SJCRH30 (cell line): ENCODE measurements around the gene NDUFS6. TPM values are rescaled to one million over a fixed set of nuclear protein-coding genes. Genes with fewer than 3 reads are reported as not detected.
A peak's percentile ranks its signal among the peaks of the same experiment; 100 is the strongest.

Experiments
- DNase-seq, 2 experiments: peaks; one replicate each; pipeline ENCODE4 v3.0.0-alpha.2; 2015 to 2020
- H3K27ac ChIP-seq: fragments of 250-450 bp; sonication (Bioruptor Pico); 2 replicates; pipeline ENCODE4 v1.5.1; 2020; ENCODE audit warnings: mild to moderate bottlenecking, moderate library complexity
- H3K27me3 ChIP-seq: fragments of 250-450 bp; sonication (Bioruptor Pico); 2 replicates; pipeline ENCODE4 v1.5.1; 2020; ENCODE audit warnings: mild to moderate bottlenecking, moderate library complexity
- H3K36me3 ChIP-seq: fragments of 250-450 bp; sonication (Bioruptor Pico); 2 replicates; pipeline ENCODE4 v1.5.1; 2020; ENCODE audit warnings: mild to moderate bottlenecking, moderate library complexity
- H3K4me1 ChIP-seq: fragments of 250-450 bp; sonication (Bioruptor Pico); 2 replicates; pipeline ENCODE4 v1.5.1; 2020; ENCODE audit warnings: mild to moderate bottlenecking, moderate library complexity
- H3K4me3 ChIP-seq: fragments of 250-450 bp; sonication (Bioruptor Pico); 2 replicates; pipeline ENCODE4 v1.5.1; 2020; ENCODE audit warnings: mild to moderate bottlenecking, moderate library complexity
- H3K9me3 ChIP-seq: fragments of 250-450 bp; sonication (Bioruptor Pico); replicated peaks from 2 replicates; pipeline ENCODE4 v1.5.1; 2020; ENCODE audit warnings: mild to moderate bottlenecking, moderate library complexity
- total RNA-seq: library from RNA; depleted of rRNA; stranded (reverse); fragments of >200 nt; shearing (Covaris generic); gene quantifications from 2 replicates; pipeline ENCODE4 v1.2.3, GENCODE V29; 2014

The NDUFS6 gene
- total RNA-seq, 1 experiment from 2014 or later, result 50.9 TPM

DNA sequence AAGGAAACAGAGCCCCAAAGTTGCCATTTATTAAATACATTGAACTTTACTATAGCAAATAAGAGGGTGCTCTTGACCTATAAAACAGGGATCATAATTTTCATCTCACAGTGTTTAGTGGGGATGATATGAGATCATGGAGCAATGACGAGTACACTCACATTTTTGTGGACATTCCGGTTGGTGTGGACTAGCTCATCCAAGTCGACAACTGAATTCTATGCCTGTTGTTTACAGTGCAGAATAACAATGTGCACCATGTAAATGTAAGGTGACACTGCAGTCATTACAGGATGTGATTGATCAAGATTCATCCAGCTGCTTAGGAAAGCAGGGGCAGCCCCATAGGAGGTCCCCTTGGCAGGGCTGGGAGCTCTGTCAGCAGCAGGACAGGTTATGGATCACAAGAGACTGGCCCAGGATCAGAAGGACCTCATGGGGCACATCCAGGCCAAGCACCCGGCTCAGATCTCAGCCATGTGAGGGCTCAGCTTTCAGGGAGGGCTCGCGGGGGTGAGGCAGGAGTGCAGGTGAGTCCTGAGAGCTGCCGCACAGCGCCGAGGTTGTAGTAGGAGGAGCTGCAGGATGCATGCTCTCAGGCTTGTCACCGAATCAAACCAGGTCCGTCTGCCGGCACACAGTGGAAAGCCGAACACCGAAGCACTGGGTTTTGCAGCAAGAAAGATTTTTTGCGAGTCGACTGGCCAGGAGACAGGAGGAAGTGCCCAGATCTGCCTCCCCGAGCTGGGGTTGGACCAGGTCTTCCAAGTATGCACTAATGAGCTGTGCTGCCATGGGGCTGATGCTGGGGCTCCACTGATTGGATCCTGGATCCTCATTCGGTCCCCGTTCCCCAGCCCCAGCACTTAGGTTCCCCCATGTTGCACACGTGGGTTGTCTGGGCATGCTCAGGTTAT lies 29.8 kb upstream of the NDUFS6 start:
- no peaks in the 10 kb centered on the region for H3K4me1 ChIP-seq
- H3K9me3 ChIP-seq, result no peaks in the 10 kb centered on the region
- no peaks in the 10 kb centered on the region for H3K36me3 ChIP-seq
- H3K27ac ChIP-seq, result no peak overlapping the region
- no peaks in the 10 kb centered on the region for H3K27me3 ChIP-seq
- no peak overlapping the region for H3K4me3 ChIP-seq
- DNase-seq, result no peak

DNA sequence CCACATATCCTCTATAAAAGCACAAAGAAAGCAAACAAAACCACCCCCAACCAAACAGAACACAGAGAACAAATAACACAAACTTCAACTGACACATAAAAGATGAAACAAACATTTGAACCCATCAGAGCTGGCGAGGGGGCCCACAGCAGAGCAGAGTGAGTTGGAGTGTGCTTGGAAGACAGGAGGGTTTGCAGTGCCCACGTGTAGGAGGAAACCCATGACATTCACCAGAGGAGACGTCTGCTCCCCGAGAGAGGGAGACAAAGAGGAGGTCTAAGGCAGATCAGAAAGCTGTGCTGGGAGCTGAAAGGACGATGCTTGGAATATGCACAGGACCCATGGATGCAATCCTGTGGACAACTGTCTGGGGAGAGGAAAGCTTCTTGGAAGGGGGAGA lies 28.6 kb upstream of the NDUFS6 start:
- Histone ChIP-seq H3K27me3 (no peaks in the 10 kb centered on the region), H3K4me3 (no peak overlapping the region), H3K36me3 (no peaks in the 10 kb centered on the region), H3K4me1 (no peaks in the 10 kb centered on the region), H3K27ac (no peak overlapping the region), H3K9me3 (no peaks in the 10 kb centered on the region)
- DNase-seq, result peak in 1 of 2 experiments; percentile 12

DNA sequence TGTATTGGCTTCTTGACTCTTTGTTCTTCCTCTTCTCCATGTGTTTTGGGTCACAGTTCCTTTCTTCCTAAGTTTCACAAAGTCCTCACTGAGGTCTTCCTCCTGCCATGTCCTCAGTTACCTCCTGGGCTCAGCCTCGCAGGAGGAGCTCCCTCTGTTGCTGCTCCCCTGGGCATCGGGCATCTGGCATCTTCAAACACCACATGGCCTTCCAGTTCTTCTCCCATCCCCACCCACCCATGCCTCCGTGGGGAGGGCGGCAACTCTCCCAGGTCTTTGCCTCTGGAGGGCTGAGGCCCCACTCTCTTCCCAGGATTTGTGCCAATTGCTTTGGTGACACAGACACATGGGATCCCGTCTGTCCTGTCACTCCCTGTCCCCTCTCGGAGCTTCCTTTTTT lies 24.4 kb upstream of the NDUFS6 start:
- no peaks in the 10 kb centered on the region for H3K9me3 ChIP-seq
- no peak overlapping the region for H3K4me3 ChIP-seq
- H3K4me1 ChIP-seq, result no peaks in the 10 kb centered on the region
- H3K27ac ChIP-seq, result no peak overlapping the region
- no peaks in the 10 kb centered on the region for H3K27me3 ChIP-seq
- DNase-seq, result no peak
- H3K36me3 ChIP-seq, result no peaks in the 10 kb centered on the region

DNA sequence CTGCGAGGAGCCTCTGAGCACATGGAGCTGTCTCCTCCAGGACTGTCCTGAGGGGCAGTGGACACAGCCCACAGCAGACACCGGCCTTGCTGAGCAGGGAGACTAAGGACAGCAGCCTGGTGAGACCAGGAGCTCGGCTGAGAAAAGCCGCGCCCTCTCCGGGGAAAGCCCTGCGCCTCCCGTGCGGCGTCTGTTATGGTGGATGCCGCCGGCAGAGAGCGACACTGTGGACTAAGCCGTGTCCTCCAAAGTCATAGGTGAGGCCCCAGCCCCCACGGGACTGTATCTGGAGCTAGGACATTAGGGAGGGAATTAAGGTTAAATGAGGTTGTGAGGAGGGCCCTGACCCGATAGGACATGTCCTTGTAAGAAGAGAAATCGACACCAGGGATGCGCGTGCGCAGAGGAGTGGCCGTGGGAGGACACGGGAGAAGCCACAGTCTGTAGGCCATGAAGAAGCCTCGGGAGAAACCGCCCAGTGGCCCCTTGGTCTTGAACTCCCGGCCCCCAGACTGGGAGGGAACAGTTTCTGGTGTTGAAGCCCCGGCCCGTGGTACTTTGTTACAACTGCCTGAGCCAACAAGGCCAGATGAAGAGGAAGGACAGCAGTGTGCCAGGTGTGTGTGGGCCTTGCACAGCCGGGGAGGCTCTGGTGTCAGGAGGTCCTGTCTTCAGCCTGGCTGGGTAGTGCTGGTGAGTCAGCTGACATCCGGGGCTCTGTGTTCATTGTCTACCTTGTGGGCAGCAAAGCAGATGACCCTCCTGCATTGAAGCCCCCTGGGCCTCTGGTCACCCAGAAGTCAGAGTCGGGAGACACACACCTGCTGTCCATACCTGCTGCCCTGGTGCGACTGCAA lies 23.7 kb upstream of the NDUFS6 start:
- no peak overlapping the region for H3K27ac ChIP-seq
- H3K4me1 ChIP-seq, result no peaks in the 10 kb centered on the region
- no peaks in the 10 kb centered on the region for H3K27me3 ChIP-seq
- no peak overlapping the region for H3K4me3 ChIP-seq
- H3K36me3 ChIP-seq, result no peaks in the 10 kb centered on the region
- no peaks in the 10 kb centered on the region for H3K9me3 ChIP-seq
- no peak for DNase-seq

DNA sequence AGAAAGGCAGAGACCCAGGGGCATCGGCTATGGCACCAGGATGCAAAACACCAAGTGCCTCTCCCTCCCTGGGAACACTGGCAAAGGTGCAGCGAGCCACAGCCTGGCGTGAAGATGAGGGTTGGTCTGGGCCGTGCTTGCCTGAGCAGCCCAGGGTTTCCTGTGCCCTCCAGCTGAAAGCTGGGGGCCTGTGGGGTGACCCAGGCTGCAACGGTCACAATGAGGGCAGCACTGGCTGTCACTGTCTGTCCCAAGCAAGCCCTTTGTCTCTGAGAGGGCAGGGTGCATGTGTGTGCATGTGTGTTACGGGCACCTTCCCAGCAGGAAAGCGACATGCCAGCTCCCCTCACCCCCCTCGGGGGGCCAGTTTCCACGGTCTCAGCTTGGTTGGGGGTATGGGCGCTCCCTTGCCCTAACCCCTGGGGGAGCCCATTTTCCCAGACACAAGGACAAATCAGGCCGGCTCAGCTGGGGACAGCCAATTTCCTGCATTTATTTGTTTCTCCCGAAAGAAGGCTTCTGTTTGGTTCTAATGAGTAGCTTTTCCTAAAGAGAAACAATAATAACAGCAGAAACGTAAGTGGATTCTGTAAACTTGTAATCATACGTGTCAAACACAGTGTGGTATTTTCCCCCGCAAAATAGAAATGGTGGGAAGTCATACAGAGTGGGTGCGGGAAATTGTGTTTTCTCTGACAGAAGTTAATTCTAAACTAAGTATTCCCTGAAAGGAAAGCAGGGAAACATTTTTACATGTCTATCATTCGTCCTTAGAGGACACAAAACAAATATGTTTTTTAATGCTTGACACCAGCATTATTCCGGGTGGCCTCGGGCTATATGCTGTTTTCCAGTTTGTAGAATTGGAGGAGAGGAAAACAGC lies 22.8 kb upstream of the NDUFS6 start:
- H3K27ac ChIP-seq, result no peak overlapping the region
- H3K36me3 ChIP-seq, result no peaks in the 10 kb centered on the region
- no peaks in the 10 kb centered on the region for H3K27me3 ChIP-seq
- no peaks in the 10 kb centered on the region for H3K4me1 ChIP-seq
- no peak overlapping the region for H3K4me3 ChIP-seq
- no peak for DNase-seq
- no peaks in the 10 kb centered on the region for H3K9me3 ChIP-seq

DNA sequence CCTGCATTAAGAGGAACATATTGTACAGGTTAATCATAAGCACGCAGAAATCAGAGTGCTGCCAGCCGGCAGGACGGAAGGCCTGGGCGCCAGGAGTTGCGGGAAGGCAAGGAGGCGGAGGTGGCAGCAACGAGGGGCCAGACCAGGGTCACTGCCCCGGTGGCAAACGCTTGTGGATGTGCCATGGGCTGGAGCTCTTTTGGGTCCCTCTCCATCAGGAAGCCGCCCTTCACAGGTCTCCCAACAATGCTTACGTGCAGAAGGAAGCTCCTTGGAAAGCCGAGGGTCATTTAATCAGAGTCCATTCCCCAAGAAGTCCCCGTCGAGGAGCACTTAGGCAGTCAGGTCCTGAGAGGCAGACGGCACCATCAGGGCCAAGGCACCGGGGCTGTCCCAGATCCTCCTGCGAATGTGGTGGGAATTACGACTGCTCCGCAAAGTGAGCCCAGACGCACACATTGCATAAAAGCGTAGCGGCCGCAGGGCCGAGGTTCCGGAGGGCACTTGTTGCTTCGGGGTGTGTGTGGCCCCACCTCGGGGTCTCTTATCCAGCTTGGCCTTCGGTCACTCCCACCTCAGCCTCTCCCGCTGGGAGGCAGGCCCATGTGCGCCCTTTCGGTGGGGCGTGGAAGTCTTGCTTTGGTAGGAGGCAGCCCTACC lies 22.1 kb upstream of the NDUFS6 start:
- no peaks in the 10 kb centered on the region for H3K27me3 ChIP-seq
- no peak for DNase-seq
- H3K4me1 ChIP-seq, result no peaks in the 10 kb centered on the region
- no peak overlapping the region for H3K4me3 ChIP-seq
- no peaks in the 10 kb centered on the region for H3K9me3 ChIP-seq
- no peak overlapping the region for H3K27ac ChIP-seq
- H3K36me3 ChIP-seq, result no peaks in the 10 kb centered on the region

DNA sequence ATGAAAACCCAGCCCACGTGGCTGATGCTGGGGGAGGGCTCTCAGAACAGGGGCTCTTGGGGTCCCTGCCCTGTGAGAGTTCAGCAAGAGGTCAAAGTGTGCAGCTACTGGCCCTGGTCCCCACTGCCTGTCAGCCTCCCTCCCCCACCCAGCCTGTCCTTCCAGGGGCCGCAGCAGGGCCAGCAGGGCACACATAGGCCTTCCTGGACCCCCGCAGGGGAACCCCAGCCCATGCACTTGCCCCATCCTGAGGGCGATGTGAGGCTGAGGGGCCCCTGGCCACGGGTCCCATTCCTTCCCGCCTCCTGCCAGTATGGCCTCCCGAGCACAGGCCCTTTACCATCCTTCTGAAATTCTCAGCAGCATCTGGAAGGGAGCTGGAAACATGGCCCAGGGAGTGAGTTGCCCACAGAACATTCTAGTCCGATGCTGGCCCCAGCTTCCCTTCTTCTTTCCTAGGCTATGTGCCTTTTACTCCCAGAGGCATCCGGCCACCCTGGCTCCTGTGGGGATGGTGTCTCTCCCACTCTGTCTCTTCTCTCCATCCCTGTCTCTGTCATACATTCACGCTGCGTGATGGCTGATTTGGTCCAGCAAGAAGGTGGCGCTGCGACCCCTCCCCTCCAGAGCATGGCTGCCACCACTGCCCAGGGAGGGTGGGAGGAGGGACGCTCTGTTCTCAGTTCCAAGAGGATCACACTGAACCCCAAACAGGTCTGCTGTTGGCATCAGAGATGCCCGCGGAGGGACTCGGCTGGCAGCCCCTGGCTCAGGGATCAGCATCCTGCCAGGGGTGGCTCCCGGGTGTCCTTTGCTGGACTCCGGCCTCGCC lies 21.2 kb upstream of the NDUFS6 start:
- Histone ChIP-seq H3K36me3 (no peaks in the 10 kb centered on the region), H3K27ac (no peak overlapping the region), H3K4me1 (no peaks in the 10 kb centered on the region), H3K27me3 (no peaks in the 10 kb centered on the region), H3K9me3 (no peaks in the 10 kb centered on the region), H3K4me3 (no peak overlapping the region)
- DNase-seq, result no peak

DNA sequence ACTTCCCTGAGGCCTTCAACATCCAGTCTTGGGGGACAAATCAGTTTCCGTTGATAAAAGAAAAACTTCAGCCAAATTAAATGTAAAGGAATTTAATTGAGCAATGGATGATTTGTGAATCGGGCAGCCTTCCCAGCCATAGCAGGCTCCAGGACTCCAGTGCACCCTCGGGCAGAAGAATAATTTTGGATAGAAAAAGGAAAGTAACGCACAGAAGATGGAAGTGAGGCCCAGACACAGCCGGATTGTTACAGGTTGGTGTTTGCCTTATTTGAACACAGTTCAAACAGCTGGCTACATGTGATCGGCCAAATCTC lies 20.6 kb upstream of the NDUFS6 start:
- no peaks in the 10 kb centered on the region for H3K9me3 ChIP-seq

DNA sequence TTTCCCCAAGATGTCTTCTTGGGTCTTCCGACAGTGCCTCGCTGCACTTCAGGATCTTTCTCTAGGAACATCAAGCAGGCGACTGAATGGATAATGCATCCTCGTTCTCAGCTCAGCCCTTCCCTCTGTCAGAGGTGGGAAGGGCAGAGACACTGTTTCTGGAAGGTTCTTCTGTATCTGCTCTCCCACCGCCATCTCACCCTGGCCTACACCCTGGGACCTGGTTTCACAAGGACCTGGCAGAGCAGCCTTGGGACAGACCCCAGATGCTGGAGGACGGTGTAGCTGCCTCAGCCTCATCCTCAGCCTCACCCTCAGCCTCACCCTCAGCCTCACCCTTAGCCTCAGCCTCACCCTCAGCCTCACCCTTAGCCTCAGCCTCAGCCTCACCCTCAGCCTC lies 20.1 kb upstream of the NDUFS6 start:
- no peak overlapping the region for H3K4me3 ChIP-seq
- H3K4me1 ChIP-seq, result no peaks in the 10 kb centered on the region
- H3K27me3 ChIP-seq, result no peaks in the 10 kb centered on the region
- H3K36me3 ChIP-seq, result no peaks in the 10 kb centered on the region
- H3K27ac ChIP-seq, result no peak overlapping the region
- DNase-seq, result no peak
- no peaks in the 10 kb centered on the region for H3K9me3 ChIP-seq

More for the DNA sequence above, 20.6 kb upstream of the NDUFS6 start:
- no peak overlapping the region for H3K4me3 ChIP-seq
- no peaks in the 10 kb centered on the region for H3K36me3 ChIP-seq
- H3K27ac ChIP-seq, result no peak overlapping the region
- H3K4me1 ChIP-seq, result no peaks in the 10 kb centered on the region
- no peak for DNase-seq
- H3K27me3 ChIP-seq, result no peaks in the 10 kb centered on the region

DNA sequence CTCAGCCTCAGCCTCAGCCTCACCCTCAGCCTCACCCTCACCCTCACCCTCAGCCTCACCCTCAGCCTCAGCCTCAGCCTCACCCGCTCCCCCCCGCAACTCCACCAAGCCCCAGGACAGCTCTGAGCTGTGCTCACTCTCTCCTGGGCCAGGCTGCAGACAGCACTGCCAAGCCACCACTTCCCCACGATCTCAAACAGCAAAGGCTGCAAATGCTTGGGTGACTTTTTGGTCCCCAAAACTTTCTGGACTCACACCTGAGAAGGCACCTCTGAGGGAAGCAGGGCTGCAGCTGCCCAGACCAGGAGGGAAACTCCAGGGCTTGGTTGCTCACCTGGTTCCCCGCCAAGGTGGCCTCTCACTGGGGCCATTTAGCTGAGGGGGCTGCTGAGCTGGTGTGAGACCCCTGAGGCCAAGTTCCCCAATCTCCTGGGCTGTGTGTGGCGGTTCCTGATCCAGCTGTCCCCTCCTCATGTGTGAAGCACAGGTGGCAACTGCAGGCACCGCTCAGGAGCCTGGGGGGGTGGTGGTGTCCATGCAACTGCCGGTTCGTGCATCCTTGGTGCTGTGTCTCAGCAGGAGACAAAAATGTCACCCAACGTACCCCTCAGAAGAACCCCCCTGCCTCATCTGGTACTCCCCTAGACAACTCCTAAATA lies 19.4 kb upstream of the NDUFS6 start:
- H3K9me3 ChIP-seq, result no peaks in the 10 kb centered on the region
- no peak for DNase-seq
- no peaks in the 10 kb centered on the region for H3K27me3 ChIP-seq
- H3K27ac ChIP-seq, result no peak overlapping the region
- H3K4me3 ChIP-seq, result no peak overlapping the region
- no peaks in the 10 kb centered on the region for H3K4me1 ChIP-seq
- no peaks in the 10 kb centered on the region for H3K36me3 ChIP-seq

DNA sequence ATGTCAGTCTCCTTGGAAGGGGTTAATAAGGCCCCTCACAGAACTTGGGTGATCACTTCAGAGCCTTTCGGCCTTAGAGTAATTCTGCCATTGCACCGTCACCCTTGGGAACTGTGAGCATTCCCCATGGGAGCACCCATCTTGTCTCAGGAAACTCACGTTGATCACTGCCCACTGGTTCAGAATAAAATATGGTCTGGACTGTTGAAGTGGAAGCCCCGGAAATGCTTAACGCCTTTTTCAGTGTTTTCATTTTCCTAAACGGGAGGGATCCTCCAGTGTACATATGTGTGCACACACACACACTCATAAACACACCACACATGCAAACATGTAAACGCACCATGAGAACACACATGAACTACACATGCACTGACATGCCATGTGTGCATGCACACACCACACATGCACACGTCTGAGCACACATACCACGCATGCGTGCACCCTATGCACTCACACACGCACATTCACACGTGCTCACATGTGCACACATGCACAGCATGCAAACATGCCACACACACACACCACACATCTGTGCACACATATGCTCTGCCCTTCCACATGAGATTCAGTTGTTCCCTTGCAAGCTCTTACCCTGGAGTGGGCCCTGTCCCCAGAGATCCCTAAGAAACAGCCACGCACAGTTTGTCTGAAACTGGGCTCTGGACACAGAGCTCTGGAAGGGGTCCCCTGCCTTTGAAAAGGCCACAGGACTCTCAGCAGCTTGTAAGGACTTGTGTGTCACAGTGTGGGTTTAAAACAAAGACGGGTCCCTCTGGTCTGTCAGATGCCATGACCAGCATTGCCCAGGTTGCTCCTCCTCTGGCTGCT lies 18.6 kb upstream of the NDUFS6 start:
- Histone ChIP-seq H3K27ac (no peak overlapping the region), H3K9me3 (no peaks in the 10 kb centered on the region), H3K36me3 (no peaks in the 10 kb centered on the region), H3K27me3 (no peaks in the 10 kb centered on the region), H3K4me3 (no peak overlapping the region), H3K4me1 (no peaks in the 10 kb centered on the region)
- no peak for DNase-seq

DNA sequence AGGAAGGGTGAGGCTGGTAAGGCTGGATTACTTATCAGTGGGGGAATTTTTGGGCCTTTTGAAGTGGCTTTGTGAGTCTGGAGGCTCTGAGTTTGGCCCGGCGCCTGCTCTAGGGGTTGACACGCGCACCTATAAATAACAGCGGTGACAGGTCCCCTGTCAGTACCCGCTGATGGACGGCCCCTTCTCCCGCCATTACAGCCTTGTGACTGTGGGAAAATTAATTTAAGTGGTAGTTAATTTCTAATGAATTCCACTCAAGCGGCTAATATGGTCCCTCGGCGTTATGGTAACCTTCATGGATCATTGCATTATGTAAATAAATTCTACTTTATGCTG lies 18.0 kb upstream of the NDUFS6 start:
- Histone ChIP-seq H3K9me3 (no peaks in the 10 kb centered on the region), H3K4me1 (no peaks in the 10 kb centered on the region), H3K27ac (no peak overlapping the region), H3K36me3 (no peaks in the 10 kb centered on the region), H3K27me3 (no peaks in the 10 kb centered on the region), H3K4me3 (no peak overlapping the region)
- DNase-seq, result no peak
